AG10803 (cell line): Measurements from ENCODE around the gene ETV6.
A peak's percentile ranks its signal among the peaks of the same experiment; 100 is the strongest.

Experiments used
- DNase-seq: peaks from one replicate; pipeline ENCODE4 v3.0.0; 2010; ENCODE audit warnings: low read depth
- H3K4me3 ChIP-seq: 2 replicates; pipeline ENCODE4 v1.5.1; 2011; ENCODE audit warnings: mild to moderate bottlenecking, low read length, control low read depth
- CTCF ChIP-seq: conservative IDR thresholded peaks from 2 replicates; pipeline ENCODE4 v1.5.1; 2011; ENCODE audit warnings: mild to moderate bottlenecking, low read length, control low read depth, inconsistent platforms

ETV6 gene

GRCh38 chr12:11649413-11650285 lies at the start of gene ETV6:
Gene ETV6, plus strand, starts transcription at chr12:11649674. Its CDS starts 454 bp downstream, at chr12:11650128.
- no peak for TF ChIP-seq CTCF
- peak within 1 kb of the TSS; percentile 95 for H3K4me3 ChIP-seq
- peak; percentile 89 for DNase-seq

- no peak for DNase-seq
- H3K4me3 ChIP-seq = no peak overlapping the region
- no peak for TF ChIP-seq CTCF
Observed at GRCh38 chr12:11600199-11600598, 49.3 kb upstream of the ETV6 start.

- H3K4me3 ChIP-seq = no peak overlapping the region
- no peak for DNase-seq
- TF ChIP-seq CTCF = no peak
Observed at GRCh38 chr12:11601647-11602046, 47.8 kb upstream of the ETV6 start.

GRCh38 chr12:11607313-11608081 lies 42.0 kb upstream of the ETV6 start:
- peak; percentile 97 for DNase-seq
- no peak overlapping the region for H3K4me3 ChIP-seq
- no peak for TF ChIP-seq CTCF

GRCh38 chr12:11609045-11609444 lies 40.4 kb upstream of the ETV6 start:
- no peak for DNase-seq
- TF ChIP-seq CTCF = no peak
- no peak overlapping the region for H3K4me3 ChIP-seq

- TF ChIP-seq CTCF = no peak
- H3K4me3 ChIP-seq = no peak overlapping the region
- no peak for DNase-seq
Observed at GRCh38 chr12:11615481-11615880, 34.0 kb upstream of the ETV6 start.

- TF ChIP-seq CTCF = no peak
- DNase-seq = no peak
- H3K4me3 ChIP-seq = no peak overlapping the region
Observed at GRCh38 chr12:11618046-11618445, 31.4 kb upstream of the ETV6 start.
